NB4 (cell line): ENCODE results near the gene ARMH4.

Experiments
- CTCF ChIP-seq: IDR thresholded peaks from one replicate; pipeline ENCODE4 v1.5.1; 2012; ENCODE audit warnings: low read depth, low read length
- MAX ChIP-seq: IDR thresholded peaks from 2 replicates; pipeline ENCODE4 v1.6.1; 2011; ENCODE audit warnings: low read depth, low read length
- MYC ChIP-seq: IDR thresholded peaks from 2 replicates; pipeline ENCODE4 v1.6.1; 2011; ENCODE audit warnings: low read depth, low read length
- POLR2A ChIP-seq: IDR thresholded peaks from 2 replicates; pipeline ENCODE4 v1.6.1; 2011; ENCODE audit warnings: mild to moderate bottlenecking; ENCODE audit not compliant: insufficient read length; ENCODE audit errors: extremely low read depth

GRCh38 chr14:57982804-57983634, 169.0 kb downstream of the ARMH4 start:
- TF ChIP-seq CTCF (no peak), MYC (no peak), MAX (no peak), POLR2A (no peak)
